CD4-positive, alpha-beta T cell (primary cell): ENCODE data around the gene KCTD7. TPM values are rescaled to one million over a fixed set of nuclear protein-coding genes. Genes with fewer than 3 reads are reported as not detected.

Source experiments
- ATAC-seq: fragments of 200-7000 bp; cut with Tn5 transposase; one replicate; pipeline ENCODE4 v1.10.0; 2022; ENCODE audit warnings: mild to moderate bottlenecking; ENCODE audit not compliant: poor library complexity
- CTCF ChIA-PET: fragments of 350-600 bp; sonication (Branson Sonifier 250); formaldehyde crosslinking; loops from one replicate; lab custom pipeline; 2021; ENCODE audit warnings: antibody characterized with exemption, inconsistent platforms; lab: Charles Lee
- POLR2A ChIA-PET: fragments of 350-600 bp; sonication (Branson Sonifier 250); formaldehyde crosslinking; loops from one replicate; lab custom pipeline; 2021; ENCODE audit warnings: antibody characterized with exemption, inconsistent platforms; lab: Charles Lee
- DNase-seq, 14 experiments: peaks; one replicate each; pipeline ENCODE4 v3.0.0-alpha.2; 2013 to 2020; ENCODE audit warnings: mixed read lengths in 2 of 14
- H3K27ac ChIP-seq, 2 donors: one replicate each; pipeline versions ENCODE4 v1.5.1 to v1.7.0; 2013; ENCODE audit warnings: low read length in 2 of 2, low read depth in 1 of 2, mild to moderate bottlenecking in 1 of 2
- H3K27me3 ChIP-seq, 2 experiments: 1 replicate in 1 of 2; 2 replicates in 1 of 2; pipeline versions ENCODE4 v1.6.1 to v1.7.0; 2013; ENCODE audit warnings: low read length in 2 of 2, control low read depth in 1 of 2, mild to moderate bottlenecking in 1 of 2, moderate library complexity in 1 of 2; ENCODE audit not compliant: insufficient read depth in 2 of 2, control insufficient read depth in 1 of 2
- H3K36me3 ChIP-seq: one replicate; pipeline ENCODE4 v1.6.1; 2013; ENCODE audit warnings: low read length, control low read depth; ENCODE audit not compliant: insufficient read depth
- H3K4me1 ChIP-seq: one replicate; pipeline ENCODE4 v1.6.1; 2013; ENCODE audit warnings: low read length, control low read depth; ENCODE audit not compliant: insufficient read depth
- H3K4me3 ChIP-seq: one replicate; pipeline ENCODE4 v1.5.1; 2013; ENCODE audit warnings: mild to moderate bottlenecking, low read length, moderate library complexity
- H3K9me3 ChIP-seq, 2 experiments: 1 replicate in 1 of 2; 2 replicates in 1 of 2; pipeline versions ENCODE4 v1.6.1 to v1.7.0; 2013; ENCODE audit warnings: low read length in 2 of 2, mild to moderate bottlenecking in 2 of 2, control low read depth in 1 of 2, moderate library complexity in 1 of 2; ENCODE audit not compliant: control insufficient read depth in 1 of 2, insufficient read depth in 1 of 2
- H3K27ac Mint-ChIP-seq: one replicate; pipeline ENCODE4 v1.8.0; 2020; ENCODE audit warnings: mixed read lengths
- H3K27me3 Mint-ChIP-seq: one replicate; pipeline ENCODE4 v1.8.0; 2021; ENCODE audit warnings: mixed read lengths
- H3K36me3 Mint-ChIP-seq: one replicate; pipeline ENCODE4 v1.8.0; 2021; ENCODE audit warnings: low read depth, mixed read lengths
- H3K4me1 Mint-ChIP-seq: one replicate; pipeline ENCODE4 v1.8.0; 2021; ENCODE audit warnings: low read depth, mixed read lengths
- H3K4me3 Mint-ChIP-seq: one replicate; pipeline ENCODE4 v1.8.0; 2020; ENCODE audit warnings: mild to moderate bottlenecking, mixed read lengths
- H3K9me3 Mint-ChIP-seq: one replicate; pipeline ENCODE4 v1.8.0; 2020; ENCODE audit warnings: mixed read lengths
- CTCF ChIP-seq: fragments of 200-600 bp; IDR thresholded peaks from one replicate; pipeline ENCODE4 v1.8.0; 2022; ENCODE audit warnings: antibody characterized with exemption, mild to moderate bottlenecking
- intact Hi-C, 2 experiments: fragments of 100-400 bp; cut with DNase I in 1 of 2; cut with micrococcal nuclease in 1 of 2; formaldehyde crosslinking; loops; one replicate each; pipeline versions ENCODE4 v1.15.1 to v1.9.0; 2023 to 2025; cut with DNase I, micrococcal nuclease
- total RNA-seq, 174 experiments: library from RNA in 2 of 174; stranded (reverse) in 2 of 174; gene quantifications; one replicate each; pipeline ENCODE4 v1.2.3 and lab custom pipeline; 2021 to 2026

The KCTD7 gene
- total RNA-seq, 2 experiments from 2014 or later: 15.2 TPM

DNA sequence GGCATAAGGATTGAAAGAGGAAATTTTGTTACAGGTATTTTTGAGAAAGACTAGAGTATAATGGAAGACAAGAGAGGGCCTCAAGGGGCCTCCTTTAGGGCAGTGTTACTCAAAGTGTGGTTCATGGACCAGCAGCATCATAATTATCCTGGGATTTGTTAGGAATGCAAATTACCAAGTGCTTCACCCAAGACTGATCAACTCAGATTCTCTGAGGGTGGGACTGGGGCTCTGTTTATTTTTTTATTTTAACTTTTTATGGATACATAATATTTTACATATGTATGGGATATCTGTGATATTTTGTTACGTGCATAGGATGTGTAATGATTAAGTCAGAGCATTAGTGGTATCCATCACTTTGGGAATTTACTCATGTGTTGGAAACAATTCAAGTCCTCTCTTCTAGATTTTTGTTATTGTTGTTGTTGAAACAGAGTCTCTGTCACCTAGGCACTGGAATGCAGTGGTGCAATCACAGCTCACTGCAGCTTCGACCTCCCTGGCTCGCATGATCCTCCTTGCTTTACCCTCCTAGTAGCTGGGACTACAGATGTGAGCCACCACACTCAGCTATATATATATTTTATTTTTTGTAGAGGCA lies 2.2 kb upstream of the KCTD7 start:
- Mint-ChIP-seq H3K4me3 (peak overlapping the region; percentile 87), H3K4me1 (peaks cover 28% of the 10 kb centered on the region), H3K36me3 (peaks cover under 1% of the 10 kb centered on the region), H3K27ac (peak overlapping the region; percentile 91), H3K9me3 (no peaks in the 10 kb centered on the region), H3K27me3 (no peaks in the 10 kb centered on the region)
- H3K4me3 ChIP-seq: no peak overlapping the region
- CTCF ChIA-PET: no interaction called here
- no peak for DNase-seq
- POLR2A ChIA-PET: interaction anchor here (1.5 kb wide), 1 partner anchor 219 kb away, joined by 3 read pairs; no protein-coding TSS in a partner anchor
- H3K4me1 ChIP-seq: peaks cover 34% of the 10 kb centered on the region
- H3K9me3 ChIP-seq: no peaks in the 10 kb centered on the region
- no peak overlapping the region for H3K27ac ChIP-seq
- no peaks in the 10 kb centered on the region for H3K27me3 ChIP-seq
- TF ChIP-seq CTCF: no peak
- intact Hi-C loops: loop anchor here (5.0 to 10.0 kb wide), 2 partner anchors 52 to 291 kb away; no protein-coding TSS in a partner anchor
- H3K36me3 ChIP-seq: no peaks in the 10 kb centered on the region
- no peak for ATAC-seq

DNA sequence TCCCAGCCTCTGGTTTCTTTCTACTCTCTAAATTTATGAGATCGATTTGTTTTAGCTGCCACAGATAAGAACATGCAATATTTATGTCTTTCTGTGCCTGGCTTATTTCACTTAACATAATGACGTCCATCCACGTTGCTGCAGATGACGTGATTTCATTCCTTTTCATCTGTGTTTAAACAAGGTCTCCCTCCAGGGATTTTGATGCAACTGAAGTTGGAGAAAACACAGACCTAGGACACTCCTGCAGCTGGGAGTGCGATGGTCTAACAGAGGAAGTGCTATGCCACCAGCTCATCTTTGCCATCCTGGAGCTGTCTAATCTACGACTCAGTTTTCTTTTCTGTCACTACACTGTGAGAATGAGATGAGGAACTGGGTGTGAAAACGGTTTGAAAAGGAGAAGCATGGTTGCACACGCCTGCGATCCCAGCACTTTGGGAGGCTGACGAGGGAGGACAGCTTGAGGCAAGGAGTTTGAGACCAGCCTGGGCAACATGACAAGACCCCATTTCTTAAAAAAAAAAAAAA lies 1.5 kb upstream of the KCTD7 start:
- DNase-seq (peak in 2 of 14 experiments; percentile 25 to 35), ATAC-seq (no peak)
- no peaks in the 10 kb centered on the region for H3K27me3 Mint-ChIP-seq
- intact Hi-C loops: loop anchor here (5.0 to 10.0 kb wide), 2 partner anchors 52 to 290 kb away; no protein-coding TSS in a partner anchor
- peak overlapping the region; percentile 91 for H3K27ac Mint-ChIP-seq
- Histone ChIP-seq H3K4me3 (peak overlapping the region; percentile 75), H3K9me3 (no peaks in the 10 kb centered on the region), H3K27ac (no peak overlapping the region), H3K27me3 (no peaks in the 10 kb centered on the region), H3K36me3 (no peaks in the 10 kb centered on the region), H3K4me1 (peaks cover 42% of the 10 kb centered on the region)
- ChIA-PET CTCF (no interaction called here), POLR2A (interaction anchor here (0.6 to 2.2 kb wide), 8 partner anchors 27 to 368 kb away, joined by 3 to 35 read pairs (median 4); partner anchors contain the start of genes RABGEF1, SBDS and TMEM248)
- TF ChIP-seq CTCF: no peak
- H3K36me3 Mint-ChIP-seq: peaks cover 8% of the 10 kb centered on the region
- peaks cover 36% of the 10 kb centered on the region for H3K4me1 Mint-ChIP-seq
- peak overlapping the region; percentile 87 for H3K4me3 Mint-ChIP-seq
- no peaks in the 10 kb centered on the region for H3K9me3 Mint-ChIP-seq

- Histone ChIP-seq H3K4me3 (peak overlapping the region; percentile 75), H3K4me1 (peaks cover 49% of the 10 kb centered on the region), H3K36me3 (no peaks in the 10 kb centered on the region), H3K27me3 (no peaks in the 10 kb centered on the region), H3K27ac (peak overlapping the region; percentile 81 to 88), H3K9me3 (no peaks in the 10 kb centered on the region)
- no peak for ATAC-seq
- peak in 6 of 14 experiments; percentile 2 to 36 (median 10) for DNase-seq
- peak overlapping the region; percentile 92 for H3K4me3 Mint-ChIP-seq
- H3K4me1 Mint-ChIP-seq: peaks cover 43% of the 10 kb centered on the region
- H3K27ac Mint-ChIP-seq: peak overlapping the region; percentile 91
- H3K27me3 Mint-ChIP-seq: no peaks in the 10 kb centered on the region
- POLR2A ChIA-PET: interaction anchor here (0.6 to 2.2 kb wide), 9 partner anchors 16 to 367 kb away, joined by 3 to 35 read pairs (median 4); partner anchors contain the start of genes RABGEF1, SBDS and TMEM248
- no peak for TF ChIP-seq CTCF
- H3K9me3 Mint-ChIP-seq: no peaks in the 10 kb centered on the region
- CTCF ChIA-PET: interaction anchor here (1.0 kb wide), 1 partner anchor 35 kb away, joined by 3 read pairs; no protein-coding TSS in a partner anchor
- H3K36me3 Mint-ChIP-seq: peaks cover 15% of the 10 kb centered on the region
- intact Hi-C loops: loop anchor here (1.0 to 10.0 kb wide), 4 partner anchors 26 to 289 kb away; no protein-coding TSS in a partner anchor
Measured at GRCh38 chr7:66627881-66628360, 760 bp upstream of the KCTD7 start.
